ENCODE data around the gene CFAP46.

CFAP46 gene

GRCh38 chr10:132971448-132972148, 29.2 kb upstream of the CFAP46 start:
- H3K9ac ChIP-seq (ENCODE audit: low read depth, low read length, poor library complexity, severe bottlenecking): no peak overlapping the region
- H3K4me2 ChIP-seq (ENCODE audit: low read depth, low read length, poor library complexity, severe bottlenecking): no peak overlapping the region
- H3F3A ChIP-seq (ENCODE audit: low read depth): no peaks in the 10 kb centered on the region
- H3K4me3 ChIP-seq (ENCODE audit: low read length, poor library complexity, severe bottlenecking): no peak overlapping the region
- peaks cover 21% of the 10 kb centered on the region; the same call in 1 of the 2 replicates for H3K9me3 ChIP-seq (ENCODE audit: insufficient read depth, low read depth, low read length)
- H3K79me2 ChIP-seq (ENCODE audit: insufficient read depth, low read length): no peaks in the 10 kb centered on the region
- no peaks in the 10 kb centered on the region for H3K9me2 ChIP-seq (replicated peaks; ENCODE audit: low read depth, low read length)
- no peaks in the 10 kb centered on the region for H4K20me1 ChIP-seq (ENCODE audit: insufficient read depth, low read length, poor library complexity, severe bottlenecking)
- TF ChIP-seq EZH2phosphoT487 (IDR thresholded peaks at IDR 0.05; ENCODE audit: borderline replicate concordance): no peak
- no peak for TF ChIP-seq CTCF (conservative IDR thresholded peaks at IDR 0.05; ENCODE audit: low read length)
- H3K4me1 ChIP-seq (ENCODE audit: insufficient read depth, low read length, poor library complexity, severe bottlenecking): no peaks in the 10 kb centered on the region
- no peaks in the 10 kb centered on the region for H3K36me3 ChIP-seq (ENCODE audit: insufficient read depth, low read length)
- H3K27me3 ChIP-seq (ENCODE audit: insufficient read depth, low read length, poor library complexity, severe bottlenecking): no peaks in the 10 kb centered on the region
- H2AFZ ChIP-seq (ENCODE audit: low read length): no peak overlapping the region

- H3K36me3 ChIP-seq (ENCODE audit: insufficient read depth, low read length): no peaks in the 10 kb centered on the region
- no peak for TF ChIP-seq CTCF (conservative IDR thresholded peaks at IDR 0.05; ENCODE audit: low read length)
- no peak for TF ChIP-seq EZH2phosphoT487 (IDR thresholded peaks at IDR 0.05; ENCODE audit: borderline replicate concordance)
Observed at GRCh38 chr10:132970641-132971438, 28.5 kb upstream of the CFAP46 start.

GRCh38 chr10:132967540-132967939, 25.2 kb upstream of the CFAP46 start:
- no peak overlapping the region for H3K9ac ChIP-seq (ENCODE audit: low read depth, low read length, poor library complexity, severe bottlenecking)
- no peaks in the 10 kb centered on the region for H3K79me2 ChIP-seq (ENCODE audit: insufficient read depth, low read length)
- no peaks in the 10 kb centered on the region for H3K4me1 ChIP-seq (ENCODE audit: insufficient read depth, low read length, poor library complexity, severe bottlenecking)
- H3K9me3 ChIP-seq (ENCODE audit: insufficient read depth, low read depth, low read length): peaks cover 8% of the 10 kb centered on the region; the same call in 1 of the 2 replicates
- no peaks in the 10 kb centered on the region for H3F3A ChIP-seq (ENCODE audit: low read depth)
- H3K4me3 ChIP-seq (ENCODE audit: low read length, poor library complexity, severe bottlenecking): no peak overlapping the region
- TF ChIP-seq EZH2phosphoT487 (IDR thresholded peaks at IDR 0.05; ENCODE audit: borderline replicate concordance): no peak
- no peak for TF ChIP-seq CTCF (conservative IDR thresholded peaks at IDR 0.05; ENCODE audit: low read length)
- no peak overlapping the region for H3K4me2 ChIP-seq (ENCODE audit: low read depth, low read length, poor library complexity, severe bottlenecking)
- no peak overlapping the region for H2AFZ ChIP-seq (ENCODE audit: low read length)
- no peaks in the 10 kb centered on the region for H4K20me1 ChIP-seq (ENCODE audit: insufficient read depth, low read length, poor library complexity, severe bottlenecking)
- H3K27me3 ChIP-seq (ENCODE audit: insufficient read depth, low read length, poor library complexity, severe bottlenecking): no peaks in the 10 kb centered on the region
- H3K9me2 ChIP-seq (replicated peaks; ENCODE audit: low read depth, low read length): no peaks in the 10 kb centered on the region
- no peaks in the 10 kb centered on the region for H3K36me3 ChIP-seq (ENCODE audit: insufficient read depth, low read length)

More at GRCh38 chr10:132970641-132971438, 28.5 kb upstream of the CFAP46 start:
- H3K9ac ChIP-seq (ENCODE audit: low read depth, low read length, poor library complexity, severe bottlenecking): no peak overlapping the region
- H3K9me2 ChIP-seq (replicated peaks; ENCODE audit: low read depth, low read length): no peaks in the 10 kb centered on the region
- H3K4me3 ChIP-seq (ENCODE audit: low read length, poor library complexity, severe bottlenecking): no peak overlapping the region
- no peaks in the 10 kb centered on the region for H4K20me1 ChIP-seq (ENCODE audit: insufficient read depth, low read length, poor library complexity, severe bottlenecking)
- H3K79me2 ChIP-seq (ENCODE audit: insufficient read depth, low read length): no peaks in the 10 kb centered on the region
- no peaks in the 10 kb centered on the region for H3F3A ChIP-seq (ENCODE audit: low read depth)
- H3K4me1 ChIP-seq (ENCODE audit: insufficient read depth, low read length, poor library complexity, severe bottlenecking): no peaks in the 10 kb centered on the region
- no peak overlapping the region for H3K4me2 ChIP-seq (ENCODE audit: low read depth, low read length, poor library complexity, severe bottlenecking)
- H2AFZ ChIP-seq (ENCODE audit: low read length): no peak overlapping the region
- H3K9me3 ChIP-seq (ENCODE audit: insufficient read depth, low read depth, low read length): peaks cover 21% of the 10 kb centered on the region; the same call in 1 of the 2 replicates
- H3K27me3 ChIP-seq (ENCODE audit: insufficient read depth, low read length, poor library complexity, severe bottlenecking): no peaks in the 10 kb centered on the region
